Left renal pelvis (tissue), 4 donors: ENCODE measurements around the gene ZNF197. TPM values are rescaled to one million over a fixed set of nuclear protein-coding genes. Genes with fewer than 3 reads are reported as not detected.
"Not testable (repeated sequence)": the region's sequence is repeated elsewhere in the genome, so short reads cannot be mapped to it uniquely, and the experiment has no call there.

Experiments
- DNase-seq, 4 donors: peaks; one replicate each; pipeline ENCODE4 v3.0.0-alpha.2; 2013; ENCODE audit warnings: low read depth in 4 of 4, low spot score in 3 of 4
- polyA plus RNA-seq, 4 donors: library from polyadenylated mRNA; unstranded; fragments of 120-200 nt; gene quantifications; one replicate each; pipeline ENCODE4 v1.2.1, GENCODE V29; 2013; ENCODE audit not compliant: insufficient read length in 4 of 4

ZNF197 gene
- polyA plus RNA-seq: 10 to 100 TPM; 28.0 to 37.0 (median 34.2) TPM

DNA sequence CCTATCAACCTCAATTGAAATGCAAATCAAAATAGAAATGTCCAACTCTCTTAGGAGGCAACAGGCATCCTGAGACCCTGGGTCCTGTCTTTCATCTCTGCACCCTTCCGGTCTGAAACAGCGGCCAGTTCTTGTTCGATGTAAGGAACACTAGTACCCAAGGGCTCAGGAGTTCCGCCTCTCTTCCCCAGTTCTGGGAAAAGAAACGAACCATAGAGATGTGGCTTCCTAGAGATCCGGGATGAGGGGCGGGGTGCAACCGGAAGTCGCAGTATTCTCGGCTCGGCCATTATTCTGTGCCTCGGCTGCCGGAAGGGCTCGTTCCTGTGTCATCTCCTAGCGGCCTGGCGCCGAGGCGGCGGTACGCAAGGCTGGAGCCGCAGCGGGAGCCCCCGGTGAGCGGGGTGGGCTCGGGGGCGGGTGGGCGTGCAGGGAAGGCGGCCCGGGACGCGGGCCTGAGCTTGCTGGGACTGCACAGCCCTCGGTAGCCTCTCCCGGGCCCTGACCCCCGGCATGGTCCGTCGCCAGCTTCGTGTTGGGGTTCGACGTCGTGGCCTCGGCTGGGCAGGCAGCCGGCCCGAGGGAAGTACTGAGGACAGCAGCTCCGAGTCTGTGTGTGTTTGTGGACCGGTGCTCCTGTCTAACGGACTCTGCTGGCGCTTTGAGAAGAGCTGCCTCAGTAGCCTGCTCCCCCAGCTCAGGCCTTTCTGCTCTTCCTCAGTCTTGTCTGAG, at the start of gene ZNF197:
ZNF197 (plus strand) TSS at position 288 of the 732 bp plus-strand sequence. CDS start 4,119 bp downstream, outside the sequence.
- peak; percentile 72 to 82 (median 78) for DNase-seq

DNA sequence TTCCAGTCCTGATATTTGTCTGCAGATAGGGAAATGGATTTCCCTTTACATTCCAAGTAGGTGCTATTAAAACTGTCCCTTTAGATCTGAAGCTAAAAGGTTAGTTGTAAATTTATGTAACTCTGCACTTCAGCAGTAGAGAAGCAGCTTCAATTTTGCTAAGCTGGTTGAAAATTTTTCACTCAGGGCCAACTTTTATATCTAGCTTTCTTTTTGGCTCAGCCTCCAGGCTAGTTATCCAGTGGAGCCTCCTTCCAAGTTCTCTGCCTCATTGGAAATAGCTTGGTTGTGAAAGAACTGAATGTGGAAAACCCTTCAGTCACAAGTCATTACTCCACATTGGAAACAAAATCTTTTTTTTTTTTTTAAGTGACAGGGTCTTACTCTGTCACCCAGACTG, 48.2 kb upstream of the ZNF197 start:
- no peak for DNase-seq

DNA sequence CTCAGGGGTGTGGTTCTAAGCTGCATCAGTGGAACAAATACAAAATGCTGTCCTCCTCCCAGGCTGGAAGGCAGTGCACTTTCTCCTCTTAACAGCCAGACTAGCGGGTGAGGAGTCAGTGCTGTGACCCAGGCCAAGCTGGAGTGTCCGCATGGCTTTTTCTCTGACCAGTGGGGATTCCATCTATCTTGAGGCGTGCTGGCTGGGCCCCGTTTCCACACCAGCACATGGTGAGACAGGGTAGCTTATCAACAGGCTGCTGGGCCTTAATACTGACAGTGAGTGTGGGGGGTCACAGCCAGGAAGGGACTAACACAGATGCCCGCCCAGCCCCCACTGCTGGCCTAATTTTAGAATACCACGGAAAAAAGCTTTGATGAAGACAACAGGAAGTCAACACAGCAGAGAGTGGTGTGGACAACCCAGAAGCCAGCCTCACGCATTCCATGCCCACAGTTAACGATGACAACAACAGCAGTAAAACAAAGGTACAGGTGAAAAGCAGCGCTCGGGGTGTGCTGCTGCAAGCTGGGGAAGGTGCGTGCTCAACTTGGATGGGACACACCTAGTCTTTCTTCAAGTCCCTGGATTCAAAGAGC, 47.4 kb upstream of the ZNF197 start:
- not testable (repeated sequence) for DNase-seq

DNA sequence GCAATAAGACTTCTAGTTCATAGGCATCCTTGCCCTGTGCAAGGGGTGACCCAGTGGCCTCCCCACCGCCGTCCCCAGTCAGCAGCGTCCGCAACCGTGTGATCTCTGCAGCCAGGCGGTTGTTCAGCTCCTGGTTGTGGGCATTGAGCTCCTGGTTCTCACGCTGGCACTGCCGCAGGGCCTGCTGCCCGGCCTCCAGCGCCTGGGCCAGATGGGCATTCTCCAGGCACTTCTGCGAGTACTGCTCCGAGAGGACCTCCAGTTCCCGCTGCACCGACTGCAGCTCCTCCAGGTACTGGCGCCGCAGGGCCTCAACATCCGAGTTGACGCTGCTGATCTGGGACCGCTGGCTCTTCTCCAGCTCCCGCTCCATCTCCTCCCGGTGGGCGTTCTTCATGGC, 46.5 kb upstream of the ZNF197 start:
- DNase-seq: not testable (repeated sequence)

DNA sequence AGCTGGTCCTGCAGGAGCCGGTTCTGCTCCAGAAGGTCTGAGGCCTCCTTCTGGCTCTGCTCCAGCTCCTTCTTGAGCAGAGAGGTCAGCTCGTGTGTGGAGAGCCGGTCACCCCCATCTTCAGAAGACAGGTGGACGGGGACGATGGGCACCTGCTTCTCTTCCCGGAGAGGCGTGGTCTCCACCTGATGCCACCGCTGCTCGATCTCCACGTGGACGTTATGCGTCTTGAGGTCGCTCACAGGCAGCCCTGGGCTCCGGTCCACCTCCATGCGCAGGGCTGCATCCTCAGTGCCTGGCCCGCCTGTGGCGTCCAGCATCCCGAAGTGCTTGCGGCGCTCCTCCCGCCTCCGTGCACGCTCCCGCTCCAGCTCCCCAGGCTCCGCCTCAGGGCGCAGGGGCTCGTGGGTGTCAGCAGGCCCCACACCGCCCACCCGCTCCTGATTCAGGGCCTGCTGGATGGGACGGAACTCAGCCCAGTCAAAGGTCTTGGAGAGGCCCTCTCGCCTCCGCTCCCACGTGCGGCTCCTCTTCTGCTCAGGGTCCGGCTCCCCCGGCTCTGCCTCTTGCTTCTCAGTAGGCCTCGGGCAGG, 45.8 kb upstream of the ZNF197 start:
- not testable (repeated sequence) for DNase-seq

DNA sequence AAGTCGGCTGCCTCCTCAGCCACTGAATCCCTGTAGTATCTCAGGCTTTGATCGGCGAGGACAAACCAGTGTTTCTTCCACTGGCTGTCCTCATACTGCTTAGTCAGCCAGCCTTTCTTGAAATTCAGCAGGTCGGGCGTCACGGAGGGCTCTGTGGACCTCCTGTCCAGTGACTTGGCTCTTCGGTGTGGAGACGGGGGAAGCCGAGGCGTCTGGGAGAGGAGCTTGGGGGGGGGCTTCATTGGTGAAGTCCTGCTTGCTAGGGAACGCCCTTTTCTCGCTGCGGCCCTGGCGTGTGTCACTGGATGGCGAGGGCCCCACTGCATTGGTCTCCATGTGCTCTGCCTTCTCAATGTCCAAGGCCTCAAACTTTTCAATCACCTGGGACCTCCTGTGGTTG, 45.1 kb upstream of the ZNF197 start:
- DNase-seq: not testable (repeated sequence)

DNA sequence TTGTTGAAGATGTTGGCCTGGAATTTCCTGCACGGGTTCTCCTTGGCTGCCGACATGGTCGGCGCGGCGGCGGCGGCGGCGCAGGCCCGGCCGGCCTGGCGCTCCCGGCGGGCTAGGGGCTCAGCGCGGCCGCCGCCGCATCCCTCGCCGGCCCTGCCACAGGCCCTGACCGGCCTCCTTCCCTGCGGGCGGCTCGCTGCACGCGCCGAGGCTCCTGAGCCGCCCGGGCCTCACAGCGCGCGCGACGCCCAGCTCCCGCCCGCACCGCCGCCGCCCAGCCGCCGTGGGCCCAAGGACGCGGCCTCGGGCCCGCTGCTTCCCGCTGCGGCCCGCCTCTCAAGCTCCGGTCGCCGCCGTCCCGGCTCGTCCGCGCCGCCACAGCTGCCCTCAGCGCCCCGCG, 43.9 kb upstream of the ZNF197 start:
- not testable (repeated sequence) for DNase-seq

DNA sequence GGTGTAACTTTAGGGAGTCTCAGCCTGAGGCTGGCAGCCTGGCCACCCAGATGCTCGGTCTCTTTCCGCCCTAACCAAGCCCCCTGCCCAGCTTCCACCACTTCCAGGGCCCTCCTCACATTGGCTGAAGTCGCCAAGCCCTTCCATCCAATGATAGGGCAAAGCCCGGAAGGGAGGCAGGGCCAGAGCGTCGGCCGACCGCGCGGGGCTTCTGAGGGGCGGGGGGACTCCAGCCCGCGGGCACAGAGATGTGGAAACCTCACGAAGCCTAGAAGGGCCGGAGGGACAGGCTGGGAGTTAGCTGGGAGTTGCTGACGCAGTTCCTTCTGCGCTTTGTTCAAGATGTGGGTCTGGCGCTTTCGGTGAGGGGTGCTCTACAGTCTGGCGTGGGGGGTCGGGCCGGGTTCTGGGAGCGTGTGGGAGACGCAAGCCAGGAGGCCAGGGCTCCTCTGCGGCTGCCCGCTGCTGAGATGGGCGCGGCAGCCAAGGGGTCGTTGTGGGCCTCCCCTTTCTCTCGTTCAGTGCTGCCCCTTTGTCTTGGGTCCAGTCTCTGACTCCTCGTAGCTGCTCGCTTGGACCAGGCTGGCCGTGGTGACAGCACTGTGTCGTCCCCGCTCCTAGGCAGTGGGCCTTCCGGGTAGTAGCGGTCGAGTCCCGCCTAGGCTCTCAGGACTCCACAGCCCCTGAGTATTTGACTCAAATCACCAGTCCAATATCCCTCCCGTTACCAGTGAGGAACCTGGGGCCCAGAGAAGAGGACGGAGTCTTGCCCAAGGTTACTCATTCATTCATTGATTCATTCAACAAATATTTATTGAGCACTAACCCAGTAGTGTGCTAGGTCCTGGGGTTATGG, 40.0 kb upstream of the ZNF197 start, which contains the start of gene ZNF660:
ZNF660 (plus strand) TSS at position 319 of the 856 bp plus-strand sequence. CDS start 9,230 bp downstream, outside the sequence.
- peak; percentile 71 to 87 (median 76) for DNase-seq

DNA sequence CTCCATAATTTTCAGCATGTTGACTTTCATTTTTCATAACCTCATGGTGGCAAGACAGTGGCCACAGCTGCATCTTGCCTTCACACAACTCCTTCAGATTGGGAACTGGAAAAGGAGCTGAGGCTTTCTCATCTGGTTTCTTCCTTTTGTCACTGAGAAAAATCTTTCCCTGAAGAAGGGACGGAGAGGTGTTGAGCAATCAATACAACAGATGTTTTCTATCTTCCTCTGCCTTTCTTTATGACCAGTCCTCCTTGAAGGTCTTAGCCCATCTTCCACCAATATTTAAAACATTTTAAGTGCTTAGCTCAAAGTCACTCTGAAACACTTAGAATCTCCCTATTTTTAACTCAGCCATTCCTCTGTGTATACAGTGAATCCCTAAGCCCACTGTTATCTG, 28.2 kb upstream of the ZNF197 start:
- no peak for DNase-seq

DNA sequence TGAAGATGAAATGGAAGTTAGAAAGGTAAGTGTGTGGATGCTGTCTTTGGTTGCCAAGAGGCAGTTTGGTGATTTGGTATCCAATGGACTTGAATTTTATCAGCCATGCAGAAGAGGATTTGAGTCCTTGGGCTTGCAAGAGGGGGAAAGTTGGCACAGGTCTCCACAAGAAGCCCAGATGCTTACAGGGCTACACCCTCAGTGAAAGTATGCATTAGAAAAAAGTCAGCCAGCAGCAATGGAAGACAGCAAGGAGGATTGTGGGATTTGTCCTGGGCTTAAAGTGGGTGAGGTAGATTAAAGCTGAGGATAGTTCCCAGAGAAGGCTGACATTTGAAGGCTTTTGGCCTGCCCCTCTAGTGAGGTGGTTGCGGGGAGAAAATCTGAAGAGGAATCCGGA, 23.1 kb upstream of the ZNF197 start:
- DNase-seq: no peak

DNA sequence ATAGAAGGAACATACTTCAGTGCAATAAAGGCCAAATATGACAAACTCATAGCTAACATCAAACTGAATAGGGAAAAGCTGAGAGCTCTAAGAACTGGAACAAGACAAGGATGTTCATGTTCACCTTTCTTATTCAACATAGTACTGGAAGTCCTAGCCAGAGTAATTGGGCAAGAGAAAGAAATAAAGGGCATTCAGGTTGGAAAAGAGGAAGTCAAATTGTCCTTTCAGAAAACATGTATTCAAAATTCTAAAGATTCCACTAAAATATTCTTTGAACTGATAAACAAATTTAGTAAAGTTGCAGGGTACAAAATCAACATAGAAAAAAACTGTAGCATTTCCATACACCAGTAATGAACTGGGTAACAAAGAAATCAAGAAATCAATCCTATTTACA, 12.2 kb upstream of the ZNF197 start:
- DNase-seq: no peak

DNA sequence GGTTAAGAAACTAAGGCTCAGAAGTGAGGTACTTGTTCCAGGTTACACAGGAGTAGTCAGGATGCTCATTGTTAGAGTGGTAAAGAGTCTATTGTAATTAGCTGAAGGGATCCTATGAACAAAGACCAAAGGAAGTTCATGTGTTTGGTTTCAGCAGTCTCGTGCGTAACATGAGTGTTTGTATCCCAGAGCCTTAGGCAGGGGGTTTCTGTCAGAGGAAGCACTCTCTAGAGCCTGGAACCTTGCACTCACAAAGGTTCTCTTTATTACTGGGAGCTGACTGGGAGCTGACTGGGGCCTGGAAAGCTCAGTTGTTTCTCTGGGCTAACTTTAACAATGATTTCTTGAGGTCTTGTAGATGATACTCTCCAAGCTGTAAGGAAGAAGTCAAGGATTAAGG, 3.9 kb downstream of the ZNF197 start:
- DNase-seq: no peak

DNA sequence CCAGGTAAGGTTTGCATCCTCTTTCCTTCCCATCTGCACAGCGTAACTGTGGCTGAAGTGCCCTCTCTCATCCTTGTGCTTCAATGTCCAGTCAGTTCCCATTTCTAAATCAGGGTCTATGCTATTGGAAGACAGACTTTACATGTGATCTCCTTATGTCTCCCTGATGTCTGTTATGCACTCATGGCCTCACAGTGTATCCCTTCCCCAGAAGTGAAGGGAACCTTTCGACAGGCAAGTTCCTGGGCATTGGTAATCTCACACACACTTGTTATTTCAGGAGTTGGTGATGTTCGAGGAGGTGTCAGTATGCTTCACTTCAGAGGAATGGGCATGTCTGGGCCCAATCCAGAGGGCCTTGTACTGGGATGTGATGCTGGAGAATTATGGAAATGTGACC, 7.4 kb downstream of the ZNF197 start:
- DNase-seq: no peak

DNA sequence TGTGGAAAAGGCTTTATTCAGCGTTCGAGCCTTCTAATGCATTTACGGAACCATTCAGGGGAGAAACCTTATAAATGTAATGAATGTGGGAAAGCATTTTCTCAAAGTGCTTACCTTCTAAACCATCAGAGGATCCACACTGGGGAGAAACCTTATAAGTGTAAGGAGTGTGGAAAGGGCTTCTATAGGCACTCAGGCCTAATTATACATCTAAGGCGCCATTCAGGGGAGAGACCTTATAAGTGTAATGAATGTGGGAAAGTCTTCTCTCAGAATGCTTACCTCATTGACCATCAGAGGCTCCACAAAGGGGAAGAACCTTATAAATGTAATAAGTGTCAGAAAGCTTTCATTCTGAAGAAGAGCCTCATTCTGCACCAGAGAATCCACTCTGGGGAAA, 17.5 kb downstream of the ZNF197 start:
- no peak for DNase-seq

DNA sequence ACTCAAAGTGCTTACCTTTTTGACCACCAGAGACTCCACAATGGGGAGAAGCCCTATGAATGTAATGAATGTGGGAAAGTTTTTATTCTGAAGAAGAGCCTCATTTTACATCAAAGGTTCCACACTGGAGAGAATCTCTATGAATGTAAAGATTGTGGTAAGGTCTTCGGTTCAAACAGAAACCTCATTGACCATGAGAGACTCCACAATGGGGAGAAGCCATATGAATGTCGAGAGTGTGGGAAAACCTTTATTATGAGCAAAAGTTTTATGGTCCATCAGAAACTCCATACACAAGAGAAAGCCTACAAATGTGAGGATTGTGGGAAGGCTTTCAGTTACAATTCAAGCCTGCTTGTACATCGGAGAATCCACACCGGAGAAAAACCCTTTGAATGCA, 18.2 kb downstream of the ZNF197 start:
- DNase-seq: no peak

DNA sequence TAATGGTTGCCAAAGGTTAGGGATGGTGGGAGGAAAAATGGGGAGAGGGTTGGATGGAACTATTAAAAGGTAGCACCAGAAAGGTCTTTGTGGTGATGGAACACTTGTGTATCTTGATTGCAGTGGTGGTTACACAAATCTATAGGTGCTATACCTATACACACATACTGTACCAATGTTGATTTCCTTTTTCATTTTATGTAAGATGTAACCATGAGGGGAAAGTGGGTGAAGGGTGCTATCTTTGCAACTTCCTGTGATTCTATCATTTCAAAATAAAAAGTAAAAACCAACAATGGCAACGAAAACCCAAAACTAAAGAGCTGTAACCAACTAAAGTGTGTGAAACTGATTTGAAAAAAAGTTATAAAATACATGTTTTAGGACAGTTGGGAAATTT, 22.9 kb downstream of the ZNF197 start:
- no peak for DNase-seq

DNA sequence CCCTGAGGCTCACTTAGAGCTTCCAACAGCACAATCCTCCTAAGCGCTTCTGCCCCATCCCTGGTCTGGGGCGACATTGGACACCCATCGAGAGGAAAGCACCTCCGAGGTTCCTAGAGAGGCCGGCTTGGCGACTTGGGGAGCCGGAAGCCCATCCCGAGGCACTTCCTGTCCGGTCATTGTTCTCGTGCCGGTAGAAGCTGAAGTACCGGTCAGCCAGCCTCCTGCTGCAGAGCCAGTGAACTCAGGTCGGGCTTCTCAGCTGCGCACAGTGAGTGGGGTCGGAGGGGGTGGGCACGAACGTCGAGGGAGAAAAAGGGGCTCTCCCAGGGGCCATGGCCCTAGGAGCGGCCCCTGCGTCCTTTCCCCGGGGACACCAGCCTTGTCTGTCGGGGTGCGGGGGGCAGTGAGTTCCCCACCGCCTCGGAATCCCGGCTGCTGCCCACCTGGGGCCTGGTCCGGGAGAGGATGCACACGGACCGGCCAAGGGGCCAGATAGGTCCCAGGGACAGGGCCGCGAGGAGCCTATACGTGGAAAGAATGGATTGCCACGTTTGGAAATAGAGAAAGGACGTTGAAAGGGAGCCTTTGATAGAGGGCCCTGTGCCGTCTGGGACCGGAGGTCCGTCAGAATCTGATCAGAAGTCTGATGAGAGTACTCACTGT, 23.9 kb downstream of the ZNF197 start, which contains the start of gene ZNF35:
ZNF35 (plus strand) TSS at position 169 of the 666 bp plus-strand sequence. CDS start 2,336 bp downstream, outside the sequence.
- peak; percentile 46 to 59 (median 56) for DNase-seq

DNA sequence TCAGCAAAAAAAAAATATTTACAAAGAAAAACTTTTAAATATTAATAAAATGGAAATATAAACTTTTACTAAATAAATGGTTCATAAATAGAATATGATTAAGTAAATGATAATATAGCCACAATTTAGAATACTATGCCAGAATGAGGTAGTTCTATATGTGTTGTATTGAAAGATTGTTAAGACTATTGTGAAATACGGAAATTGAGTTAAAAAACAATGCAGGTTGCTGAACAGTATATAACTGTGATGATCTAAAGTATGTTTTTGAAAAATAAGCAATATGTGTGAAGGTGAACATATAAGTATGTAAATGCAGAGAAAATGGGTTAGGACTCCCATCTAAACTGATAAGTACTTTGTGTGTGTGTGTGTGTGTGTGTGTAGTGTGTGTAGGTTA, 24.9 kb downstream of the ZNF197 start:
- DNase-seq: no peak

DNA sequence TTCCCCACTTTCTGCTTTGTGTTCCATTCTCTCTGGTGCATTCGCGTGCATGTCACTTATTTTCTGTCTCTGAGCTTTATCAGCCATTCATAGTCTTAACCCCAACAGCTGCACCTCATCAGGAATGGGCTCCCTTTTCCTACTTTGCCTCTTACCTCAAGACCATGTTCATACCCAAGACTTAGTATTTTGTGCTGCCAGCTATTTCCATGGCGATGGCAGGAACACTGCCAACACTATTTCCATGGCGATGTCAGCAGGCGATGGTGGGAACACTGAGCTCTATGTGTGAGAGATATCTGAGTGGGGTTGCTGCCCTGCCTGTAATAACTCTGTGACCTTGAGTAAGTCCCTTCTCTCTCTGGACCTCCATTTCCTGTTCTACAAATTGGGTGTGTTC, 29.2 kb downstream of the ZNF197 start:
- DNase-seq: no peak

DNA sequence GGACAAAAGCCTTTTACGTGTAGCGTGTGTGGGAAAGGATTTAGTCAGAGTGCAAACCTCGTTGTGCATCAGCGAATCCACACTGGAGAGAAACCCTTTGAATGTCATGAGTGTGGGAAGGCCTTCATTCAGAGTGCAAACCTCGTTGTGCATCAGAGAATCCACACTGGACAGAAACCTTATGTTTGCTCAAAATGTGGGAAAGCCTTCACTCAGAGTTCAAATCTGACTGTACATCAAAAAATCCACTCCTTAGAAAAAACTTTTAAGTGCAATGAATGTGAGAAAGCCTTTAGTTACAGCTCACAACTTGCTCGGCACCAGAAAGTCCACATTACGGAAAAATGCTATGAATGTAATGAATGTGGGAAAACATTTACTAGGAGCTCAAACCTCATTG, 34.2 kb downstream of the ZNF197 start:
- DNase-seq: no peak
